ENCODE results near the gene RPRML.
A peak's percentile ranks its signal among the peaks of the same experiment; 100 is the strongest.
"Not testable (repeated sequence)": the region's sequence is repeated elsewhere in the genome, so short reads cannot be mapped to it uniquely, and the experiment has no call there.

The RPRML gene

DNA sequence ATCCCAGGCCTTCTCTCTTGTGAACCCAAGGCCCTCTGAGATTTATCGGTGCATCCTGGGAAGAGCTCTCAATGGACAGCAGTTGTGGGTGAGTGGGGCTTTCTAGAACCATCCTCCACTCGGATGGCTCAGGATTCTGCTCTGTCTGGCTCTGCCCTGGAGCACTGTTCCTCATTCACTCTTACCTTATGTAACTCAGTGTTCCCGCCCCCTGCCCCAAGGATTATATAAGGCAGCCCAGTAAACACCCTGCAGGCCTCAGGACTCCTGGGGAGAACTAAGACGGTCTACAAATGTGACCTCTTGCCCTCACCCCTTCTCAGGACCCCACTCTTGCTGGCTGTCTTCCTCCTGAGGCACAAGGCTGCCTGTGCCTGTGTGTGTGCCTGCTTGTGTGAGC, 3.8 kb downstream of the RPRML start:
- DNase-seq = no peak

DNA sequence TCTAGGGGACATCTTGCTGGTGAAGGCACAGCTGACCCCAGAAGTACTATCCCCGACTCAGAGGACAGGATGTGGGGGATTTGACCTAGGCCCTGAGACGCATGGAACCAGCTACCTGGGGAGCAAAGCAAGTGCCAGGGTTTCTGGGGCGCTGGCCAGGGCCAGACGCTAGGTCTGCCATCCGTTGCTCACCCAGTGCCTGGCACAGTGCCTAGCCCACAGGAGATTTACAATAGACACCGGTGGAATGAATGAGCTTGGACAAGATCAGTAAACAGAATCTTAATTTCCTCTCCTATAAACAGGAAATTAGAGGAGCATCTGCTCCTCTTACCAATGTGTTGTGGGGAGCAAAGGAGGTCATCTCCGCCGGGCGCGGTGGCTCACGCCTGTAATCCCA, 5.0 kb downstream of the RPRML start:
- DNase-seq = no peak

DNA sequence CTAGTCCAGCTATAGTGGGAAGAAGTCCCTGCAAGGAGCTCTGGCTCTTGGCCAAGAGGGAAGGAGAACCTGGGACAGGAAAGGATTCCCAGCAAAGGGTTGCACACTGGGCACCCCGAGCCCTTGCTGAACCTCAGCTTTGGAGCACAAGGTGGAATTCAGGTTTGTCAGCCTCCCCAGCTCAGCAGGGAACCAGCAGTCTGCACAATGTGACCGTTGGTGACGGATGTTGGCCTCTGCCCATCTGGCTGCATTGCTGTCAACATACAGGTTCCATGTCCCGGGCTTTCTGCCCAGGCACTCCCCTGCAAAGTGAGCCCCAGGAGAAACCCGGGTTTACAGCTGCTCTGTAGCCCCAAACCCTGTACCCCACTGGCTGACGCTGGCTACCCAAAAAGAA, 6.7 kb downstream of the RPRML start:
- DNase-seq = no peak

GRCh38 chr17:46971647-46972300, 7.3 kb downstream of the RPRML start:
- DNase-seq = no peak

- DNase-seq = peak; percentile 27
Observed at GRCh38 chr17:46968896-46969295, 10.2 kb downstream of the RPRML start.

DNA sequence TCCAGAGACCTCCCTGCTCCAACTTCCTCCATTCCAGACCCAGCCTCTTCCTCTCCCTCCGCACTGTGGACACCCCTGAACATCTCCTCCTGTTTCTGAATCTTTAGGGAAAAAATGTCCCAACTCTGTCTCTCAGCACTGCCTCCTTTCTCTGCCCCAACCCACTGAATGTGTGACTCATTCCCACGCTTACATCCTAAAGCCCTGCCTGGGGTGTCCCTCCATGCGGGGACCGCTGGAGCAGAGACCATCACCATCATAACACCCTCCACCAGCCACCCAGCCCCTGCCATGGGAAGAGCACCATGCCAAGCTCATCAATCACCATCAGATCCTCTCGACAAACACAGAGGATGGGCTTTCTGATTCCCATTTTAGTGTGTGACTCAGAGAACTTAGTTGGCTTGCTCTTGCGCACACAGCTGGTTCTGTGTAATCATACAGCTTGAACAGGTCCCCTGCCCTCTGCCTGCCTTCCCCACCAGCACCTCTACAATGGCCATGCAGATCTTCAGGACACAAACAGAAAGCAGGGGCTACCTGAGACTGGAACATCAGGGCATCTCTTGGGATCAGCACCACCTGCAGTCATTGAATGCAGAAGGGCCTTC, 10.7 kb downstream of the RPRML start:
- no peak for DNase-seq

- peak; percentile 36 for DNase-seq
Observed at GRCh38 chr17:46964315-46965265, 14.5 kb downstream of the RPRML start.

DNA sequence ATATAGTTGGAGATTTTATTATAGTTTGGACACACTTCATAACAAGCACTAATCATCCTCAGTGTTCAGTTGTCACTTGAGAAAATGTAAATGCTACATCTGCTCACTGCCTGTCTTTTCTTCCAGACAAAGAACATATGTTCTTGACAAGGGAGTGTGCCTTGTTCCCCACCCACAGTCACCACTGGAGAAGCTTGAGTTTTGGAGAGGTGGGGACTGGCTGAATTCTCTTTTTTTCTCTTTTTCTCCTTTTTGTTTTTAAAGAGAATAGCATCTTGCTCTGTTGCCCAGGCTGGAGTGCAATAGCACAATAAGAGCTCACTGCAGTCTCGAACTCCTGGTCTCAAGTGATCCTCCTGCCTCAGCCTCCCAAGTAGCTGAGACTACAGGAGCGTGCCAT, 15.5 kb downstream of the RPRML start:
- DNase-seq = no peak

- DNase-seq = no peak
Observed at GRCh38 chr17:46962374-46962790, 16.7 kb downstream of the RPRML start.

DNA sequence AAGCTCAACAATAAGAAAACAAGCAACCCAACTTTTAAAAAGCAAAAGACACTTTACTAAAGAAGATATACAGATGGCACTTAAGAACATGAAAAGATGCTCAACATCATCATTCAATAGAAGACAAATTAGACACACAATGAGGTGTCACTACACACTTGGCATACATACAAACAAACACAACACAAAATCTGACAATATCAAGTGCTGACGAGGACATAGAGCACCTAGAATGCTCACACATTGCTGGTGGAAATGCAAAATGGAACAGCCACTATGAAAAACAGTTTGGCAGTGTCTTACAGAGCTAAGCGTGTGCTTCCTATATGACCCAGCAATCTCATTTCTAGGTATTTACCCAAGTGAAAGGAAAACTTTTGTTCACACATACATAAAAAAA, 18.9 kb downstream of the RPRML start:
- no peak for DNase-seq

GRCh38 chr17:46958041-46958591, 20.9 kb downstream of the RPRML start:
- no peak for DNase-seq

- DNase-seq = not testable (repeated sequence)
Observed at GRCh38 chr17:46953191-46953590, 25.9 kb downstream of the RPRML start.

- no peak for DNase-seq
Observed at GRCh38 chr17:46952115-46952514, 26.9 kb downstream of the RPRML start.

- DNase-seq = no peak
Observed at GRCh38 chr17:46951706-46952105, 27.3 kb downstream of the RPRML start.

DNA sequence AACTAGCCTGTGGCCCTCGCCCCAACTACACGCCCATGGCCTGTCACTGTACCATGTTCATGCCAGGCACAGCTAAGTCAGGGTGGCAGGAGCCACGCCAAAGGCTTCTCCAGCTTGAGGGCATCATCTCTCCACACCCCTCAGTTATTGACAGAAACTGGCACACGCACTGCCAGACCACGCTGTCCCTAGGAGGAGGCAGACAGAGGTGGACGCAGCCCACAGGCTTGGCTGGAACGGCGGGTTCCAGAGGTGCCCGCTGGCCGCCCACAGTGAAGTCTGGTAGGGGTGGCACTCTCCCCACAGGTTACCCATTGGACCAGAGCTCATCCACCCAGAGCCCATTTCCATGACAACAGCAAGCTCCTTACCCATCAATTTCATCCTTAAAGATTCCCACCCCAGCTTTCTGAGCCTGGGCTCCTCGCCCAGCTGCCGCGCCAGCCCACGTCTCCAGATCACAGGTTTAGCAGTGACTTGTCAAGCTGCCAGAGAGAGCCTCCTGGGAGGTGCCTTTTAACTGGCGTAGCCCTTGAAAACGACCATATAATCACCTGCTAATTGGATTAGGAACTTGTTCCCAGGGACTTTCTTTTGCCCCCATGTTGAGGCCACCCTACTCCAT, 27.9 kb downstream of the RPRML start:
- DNase-seq = no peak

GRCh38 chr17:46950342-46950996, 28.6 kb downstream of the RPRML start:
- DNase-seq = no peak

DNA sequence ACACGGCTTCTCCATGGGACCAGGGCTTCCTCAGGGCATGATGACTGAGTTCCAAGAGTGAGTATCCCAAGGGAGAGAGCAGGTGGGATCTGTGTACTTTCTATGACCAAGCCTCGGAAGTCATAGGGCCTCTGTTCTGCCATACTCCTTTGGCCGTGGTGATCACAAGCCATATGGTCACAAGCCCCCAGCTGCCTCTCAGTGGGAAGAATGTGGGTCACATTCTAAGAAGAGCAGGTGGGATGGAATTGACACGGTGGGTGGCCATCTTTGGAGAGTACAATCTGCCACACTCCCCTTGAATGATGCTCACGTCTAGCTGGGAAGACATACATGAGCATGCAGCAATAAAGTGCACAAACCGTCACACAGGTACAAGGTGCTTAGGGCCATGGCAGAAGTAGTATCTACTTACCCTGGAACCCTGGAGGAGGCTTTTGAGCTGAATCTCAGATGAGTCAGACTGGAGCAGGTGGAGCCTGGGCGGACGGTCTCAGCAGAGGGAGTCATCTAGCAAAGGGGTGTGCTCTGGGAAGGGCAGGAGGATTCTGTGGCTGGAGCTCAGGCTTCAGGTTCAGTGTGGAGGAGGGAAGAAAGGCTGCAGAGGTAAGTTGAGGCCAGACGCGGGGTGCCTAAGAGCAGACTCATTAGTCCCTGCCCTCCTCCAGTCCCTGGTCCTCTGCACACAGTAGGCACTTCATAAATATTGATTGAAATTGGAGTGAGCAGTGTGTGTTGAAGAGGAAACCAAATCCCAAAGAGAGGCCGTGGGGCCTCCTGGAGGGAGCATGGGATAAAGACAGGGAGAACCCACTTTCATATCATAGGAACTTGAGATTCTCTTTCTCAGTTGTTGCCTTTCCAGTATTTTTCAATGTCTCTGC, 29.5 kb downstream of the RPRML start:
- no peak for DNase-seq

DNA sequence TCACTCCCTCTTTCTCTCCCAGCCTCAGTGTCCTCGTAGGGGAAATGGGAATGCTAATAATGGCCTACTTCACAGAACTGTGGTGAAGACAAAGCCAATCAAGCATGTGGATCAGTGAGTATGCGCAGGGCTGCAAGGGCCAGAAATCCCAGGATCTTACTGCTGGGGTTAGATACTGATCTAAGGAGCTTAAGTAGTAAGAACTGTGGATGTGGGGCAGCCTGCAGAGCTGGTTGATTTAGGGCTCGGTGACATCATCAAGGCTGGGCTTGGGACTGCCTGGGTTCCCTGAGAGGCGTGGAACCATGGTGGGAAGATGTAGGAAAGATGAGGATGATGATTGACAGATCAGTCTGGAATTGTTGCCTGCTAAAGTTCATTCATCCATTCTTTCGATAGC, 30.5 kb downstream of the RPRML start:
- no peak for DNase-seq

- no peak for DNase-seq
Observed at GRCh38 chr17:46947216-46947615, 31.8 kb downstream of the RPRML start.

GRCh38 chr17:46944931-46945330, 34.1 kb downstream of the RPRML start:
- no peak for DNase-seq

All from activated effector memory CD4-positive, alpha-beta T cell treated with anti-CD3 and anti-CD28 coated beads, Interleukin-2, amount 50 U/mL, for 16 hours (primary cell).